MM.1S (cell line): ENCODE results near the gene SLC25A26.

Experiments
- CTCF ChIP-seq: fragments of 300-600 bp; sonication (generic); IDR thresholded peaks from 2 replicates; pipeline ENCODE4 v1.5.1; 2016; ENCODE audit warnings: antibody characterized with exemption, low read length, mixed read lengths
- EZH2 ChIP-seq: fragments of 300-600 bp; sonication (generic); optimal IDR thresholded peaks from 2 replicates; pipeline ENCODE3; 2017; ENCODE audit warnings: low read depth, mild to moderate bottlenecking, antibody characterized with exemption, low read length, mixed read lengths
- EZH2phosphoT487 ChIP-seq: fragments of 300-600 bp; sonication (generic); IDR thresholded peaks from 2 replicates; pipeline ENCODE4 v1.6.1; 2018; ENCODE audit warnings: antibody characterized with exemption, low read length

- TF ChIP-seq CTCF = no peak
- TF ChIP-seq EZH2 = no peak
- no peak for TF ChIP-seq EZH2phosphoT487
Measured at GRCh38 chr3:66237552-66237951, 16.8 kb downstream of the SLC25A26 start.
